ENCODE measurements around the gene CD2BP2.

CD2BP2 gene

GRCh38 chr16:30395992-30396585, 41.0 kb upstream of the CD2BP2 start:
- TF ChIP-seq, protein P1, sequence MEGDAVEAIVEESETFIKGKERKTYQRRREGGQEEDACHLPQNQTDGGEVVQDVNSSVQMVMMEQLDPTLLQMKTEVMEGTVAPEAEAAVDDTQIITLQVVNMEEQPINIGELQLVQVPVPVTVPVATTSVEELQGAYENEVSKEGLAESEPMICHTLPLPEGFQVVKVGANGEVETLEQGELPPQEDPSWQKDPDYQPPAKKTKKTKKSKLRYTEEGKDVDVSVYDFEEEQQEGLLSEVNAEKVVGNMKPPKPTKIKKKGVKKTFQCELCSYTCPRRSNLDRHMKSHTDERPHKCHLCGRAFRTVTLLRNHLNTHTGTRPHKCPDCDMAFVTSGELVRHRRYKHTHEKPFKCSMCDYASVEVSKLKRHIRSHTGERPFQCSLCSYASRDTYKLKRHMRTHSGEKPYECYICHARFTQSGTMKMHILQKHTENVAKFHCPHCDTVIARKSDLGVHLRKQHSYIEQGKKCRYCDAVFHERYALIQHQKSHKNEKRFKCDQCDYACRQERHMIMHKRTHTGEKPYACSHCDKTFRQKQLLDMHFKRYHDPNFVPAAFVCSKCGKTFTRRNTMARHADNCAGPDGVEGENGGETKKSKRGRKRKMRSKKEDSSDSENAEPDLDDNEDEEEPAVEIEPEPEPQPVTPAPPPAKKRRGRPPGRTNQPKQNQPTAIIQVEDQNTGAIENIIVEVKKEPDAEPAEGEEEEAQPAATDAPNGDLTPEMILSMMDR (conservative IDR thresholded peaks at IDR 0.05): no peak
- H3K27ac ChIP-seq: peak overlapping the region; percentile 77

- peak within 1 kb of the TSS; percentile 77 for H3K27ac ChIP-seq
- TF ChIP-seq, protein P1 (conservative IDR thresholded peaks at IDR 0.05): peak; percentile 70
Measured at GRCh38 chr16:30395155-30395991, 40.3 kb upstream of the CD2BP2 start, which contains the start of gene ZNF48. Gene ZNF48, plus strand, starts transcription at chr16:30395420. Its CDS starts 375 bp downstream, at chr16:30395795.

GRCh38 chr16:30394592-30395154, 39.6 kb upstream of the CD2BP2 start:
- peak overlapping the region; percentile 77 for H3K27ac ChIP-seq
- TF ChIP-seq, protein P1 (conservative IDR thresholded peaks at IDR 0.05): no peak

DNA sequence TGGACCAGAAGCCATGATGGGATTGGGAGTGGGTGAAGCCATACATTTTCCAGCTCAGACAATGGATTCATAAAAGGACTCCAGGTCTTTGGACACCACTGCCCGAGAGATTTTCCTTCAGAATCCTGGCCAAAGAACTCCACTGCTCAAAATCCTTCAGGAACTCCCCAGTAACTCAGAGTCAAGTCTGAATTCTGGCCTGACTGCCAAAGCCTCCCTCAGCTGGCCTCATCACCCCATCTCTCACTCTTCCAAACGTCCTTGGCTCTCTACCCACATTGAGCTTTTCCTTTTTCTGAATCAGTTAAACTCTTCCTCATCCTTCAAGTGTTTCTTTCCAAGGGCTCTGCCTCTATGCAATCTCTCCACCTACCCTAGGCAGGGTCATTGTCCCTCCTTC, 28.4 kb upstream of the CD2BP2 start:
- TF ChIP-seq, protein P1 (conservative IDR thresholded peaks at IDR 0.05): no peak
- H3K27ac ChIP-seq: no peak overlapping the region

GRCh38 chr16:30382111-30382881, 27.2 kb upstream of the CD2BP2 start, which contains the start of gene SEPTIN1:
Gene SEPTIN1, minus strand, starts transcription at chr16:30382561. Its CDS starts 19 bp downstream, at chr16:30382542.
- H3K27ac ChIP-seq: no peak within 1 kb of the TSS
- TF ChIP-seq, protein P1 (conservative IDR thresholded peaks at IDR 0.05): no peak

- TF ChIP-seq, protein P1 (conservative IDR thresholded peaks at IDR 0.05): no peak
- no peak overlapping the region for H3K27ac ChIP-seq
Measured at GRCh38 chr16:30381291-30382041, 26.4 kb upstream of the CD2BP2 start.

Measured in VCaP (cell line).